Esophagus squamous epithelium (tissue), 4 donors: Measurements from ENCODE around the gene ABHD12.

ENCODE experiments used
- POLR2A ChIP-seq, 4 donors: fragments of 450-650 bp; IDR thresholded peaks; one replicate each; pipeline ENCODE4 v1.6.1; 2017; ENCODE audit warnings: antibody characterized with exemption in 4 of 4, mild to moderate bottlenecking in 4 of 4, moderate library complexity in 3 of 4
- TF ChIP-seq, protein P1 (sequence below), 6 experiments: fragments of 450-650 bp in 4 of 6; fragments of 200-600 bp in 2 of 6; sonication (generic) in 2 of 6; IDR thresholded peaks; one replicate each; pipeline ENCODE4 v1.5.1; 2016 to 2019; ENCODE audit warnings: antibody characterized with exemption in 6 of 6, mild to moderate bottlenecking in 4 of 6, moderate library complexity in 4 of 6

GRCh38 chr20:25306991-25307903 is 83.4 kb downstream of the ABHD12 start:
- TF ChIP-seq POLR2A (IDR thresholded peaks at IDR 0.05) = no peak
- TF ChIP-seq, protein P1, sequence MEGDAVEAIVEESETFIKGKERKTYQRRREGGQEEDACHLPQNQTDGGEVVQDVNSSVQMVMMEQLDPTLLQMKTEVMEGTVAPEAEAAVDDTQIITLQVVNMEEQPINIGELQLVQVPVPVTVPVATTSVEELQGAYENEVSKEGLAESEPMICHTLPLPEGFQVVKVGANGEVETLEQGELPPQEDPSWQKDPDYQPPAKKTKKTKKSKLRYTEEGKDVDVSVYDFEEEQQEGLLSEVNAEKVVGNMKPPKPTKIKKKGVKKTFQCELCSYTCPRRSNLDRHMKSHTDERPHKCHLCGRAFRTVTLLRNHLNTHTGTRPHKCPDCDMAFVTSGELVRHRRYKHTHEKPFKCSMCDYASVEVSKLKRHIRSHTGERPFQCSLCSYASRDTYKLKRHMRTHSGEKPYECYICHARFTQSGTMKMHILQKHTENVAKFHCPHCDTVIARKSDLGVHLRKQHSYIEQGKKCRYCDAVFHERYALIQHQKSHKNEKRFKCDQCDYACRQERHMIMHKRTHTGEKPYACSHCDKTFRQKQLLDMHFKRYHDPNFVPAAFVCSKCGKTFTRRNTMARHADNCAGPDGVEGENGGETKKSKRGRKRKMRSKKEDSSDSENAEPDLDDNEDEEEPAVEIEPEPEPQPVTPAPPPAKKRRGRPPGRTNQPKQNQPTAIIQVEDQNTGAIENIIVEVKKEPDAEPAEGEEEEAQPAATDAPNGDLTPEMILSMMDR (IDR thresholded peaks at IDR 0.05) = no peak
